Hepatocyte (in vitro differentiated cells): ENCODE results near the gene DRAXIN.

Experiments
- CTCF ChIP-seq: fragments of 200-600 bp; sonication (generic); IDR thresholded peaks from 2 replicates; pipeline ENCODE4 v1.5.1; 2016; ENCODE audit warnings: antibody characterized with exemption, mild to moderate bottlenecking; ENCODE audit not compliant: poor library complexity
- EZH2 ChIP-seq: fragments of 200-600 bp; sonication (generic); IDR thresholded peaks from 2 replicates; pipeline ENCODE4 v1.6.1; 2016; ENCODE audit warnings: antibody characterized with exemption, mild to moderate bottlenecking, borderline replicate concordance
- EZH2phosphoT487 ChIP-seq: fragments of 200-600 bp; sonication (generic); IDR thresholded peaks from one replicate; pipeline ENCODE4 v1.6.1; 2018; ENCODE audit warnings: antibody characterized with exemption, mild to moderate bottlenecking, low read depth, moderate library complexity; ENCODE audit not compliant: unreplicated experiment, severe bottlenecking

- TF ChIP-seq EZH2 (no peak), CTCF (no peak), EZH2phosphoT487 (no peak)
Observed at GRCh38 chr1:11749996-11750395, 58.5 kb downstream of the DRAXIN start.
